ENCODE measurements around the gene WDR72.

DNA sequence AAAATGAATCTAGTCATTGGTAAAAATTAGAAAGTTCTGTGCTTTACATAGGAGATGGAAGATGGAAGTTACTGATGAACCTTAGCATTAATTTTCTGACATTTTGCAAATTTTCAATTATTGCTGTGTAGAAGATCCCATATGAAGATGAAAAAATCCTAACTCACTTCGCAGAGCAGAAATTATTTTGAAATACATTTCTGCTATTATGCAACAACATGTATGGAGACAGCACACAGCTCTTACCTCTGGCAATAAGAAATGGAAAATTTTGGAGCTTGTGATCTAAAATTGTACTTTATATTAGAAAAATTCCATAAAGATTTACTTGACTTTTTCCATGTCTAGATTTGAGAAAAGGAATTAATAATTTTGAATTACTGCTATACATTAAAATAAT, 177.9 kb downstream of the WDR72 start:
- TF ChIP-seq YY1 (IDR thresholded peaks at IDR 0.05; ENCODE audit: insufficient read depth, insufficient read length) (no peak), ZNF274 (IDR thresholded peaks at IDR 0.05; ENCODE audit: low read depth, low read length) (no peak)

Measured in NT2/D1 (cell line).